ENCODE results near the gene DENND2A. TPM values are rescaled to one million over a fixed set of nuclear protein-coding genes. Genes with fewer than 3 reads are reported as not detected.

DENND2A gene
- total RNA-seq, 1 experiment from 2014 or later, result 7.3 TPM

DNA sequence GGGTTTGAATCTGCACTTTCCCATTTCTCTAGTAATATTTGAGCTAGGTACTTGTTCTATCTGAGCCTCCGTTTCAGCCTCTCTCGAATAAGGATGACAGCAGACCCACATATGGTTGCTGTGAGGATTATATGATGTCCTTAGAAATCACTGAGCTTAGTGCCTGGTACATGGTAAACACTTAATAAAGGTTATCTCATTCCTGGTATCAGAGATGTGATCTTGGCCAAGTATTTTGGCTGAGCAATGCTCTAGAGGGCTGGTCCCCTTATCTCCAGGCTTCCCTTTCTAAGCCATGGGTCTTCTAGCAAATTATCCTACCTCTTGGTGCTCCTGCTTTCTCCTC lies 160.9 kb downstream of the DENND2A start:
- Histone ChIP-seq H3K79me2 (ENCODE audit: insufficient read depth, low read length) (peaks cover 31% of the 10 kb centered on the region), H2BK15ac (ENCODE audit: low read depth, low read length) (no peak overlapping the region), H3K4me1 (ENCODE audit: insufficient read depth, low read length) (peaks cover 7% of the 10 kb centered on the region), H2BK120ac (ENCODE audit: low read depth, low read length, poor library complexity, severe bottlenecking) (no peak overlapping the region), H3K9ac (ENCODE audit: extremely low read depth, insufficient read length, low read length) (no peak overlapping the region), H2BK20ac (ENCODE audit: low read depth, low read length, poor library complexity, severe bottlenecking) (no peak overlapping the region), H4K91ac (ENCODE audit: insufficient read length, low read depth, low read length) (no peak overlapping the region), H3K14ac (ENCODE audit: insufficient read depth, low read length) (no peak overlapping the region), H3K9me3 (ENCODE audit: control insufficient read depth, low read depth, low read length) (no peaks in the 10 kb centered on the region), H3K79me1 (ENCODE audit: insufficient read depth, low read depth, low read length, poor library complexity, severe bottlenecking) (no peaks in the 10 kb centered on the region), H3K27ac (ENCODE audit: insufficient read length, low read depth, low read length) (peak overlapping the region; percentile 24), H2BK5ac (ENCODE audit: insufficient read length, low read length) (no peak overlapping the region), H3T11ph (ENCODE audit: low read length) (no peak overlapping the region), H3K18ac (ENCODE audit: insufficient read length, low read depth, low read length) (no peak overlapping the region), H4K5ac (ENCODE audit: insufficient read length, low read depth, low read length) (no peak overlapping the region), H3K4ac (ENCODE audit: low read depth, low read length) (no peak overlapping the region), H2BK12ac (ENCODE audit: insufficient read length, low read depth, low read length) (no peak overlapping the region), H3K4me2 (ENCODE audit: insufficient read depth, insufficient read length, low read length) (peak overlapping the region; percentile 80), H3K56ac (ENCODE audit: insufficient read length, low read depth, low read length) (no peak overlapping the region), H3K27me3 (ENCODE audit: insufficient read depth, low read length) (no peaks in the 10 kb centered on the region), H3K23me2 (ENCODE audit: insufficient read length, low read depth, low read length, poor library complexity, severe bottlenecking) (no peaks in the 10 kb centered on the region), H4K20me1 (ENCODE audit: control insufficient read depth, insufficient read depth, insufficient read length) (no peaks in the 10 kb centered on the region), H3K23ac (ENCODE audit: insufficient read length, low read depth, low read length) (no peak overlapping the region), H2AK5ac (ENCODE audit: insufficient read length, low read length) (no peak overlapping the region), H4K8ac (replicated peaks; ENCODE audit: insufficient read length, low read depth, low read length) (no peak overlapping the region), H2AFZ (ENCODE audit: low read length) (peak overlapping the region; percentile 83)
- Mint-ChIP-seq H3K36me3 (ENCODE audit: insufficient read depth in 1 of 3, low read depth in 3 of 3) (no peaks in the 10 kb centered on the region; a peak in 1 of 7 replicates), H3K9me3 (peaks cover 0 to 3% of the 10 kb centered on the region in 2 experiments; a peak in 1 of 5 replicates), H3K27me3 (ENCODE audit: low read depth) (no peaks in the 10 kb centered on the region), H3K4me1 (peaks cover 35 to 51% of the 10 kb centered on the region in 2 experiments), H3K4me3 (peak overlapping the region; percentile 84 to 90), H3K27ac (peak overlapping the region in 1 of 3 experiments; percentile 98; a peak in 2 of 7 replicates)
- WGBS (ENCODE audit: extremely low coverage, insufficient read length, low lambda C conversion rate), result no CpG with 5 or more reads among the region's 2 CpGs
- DNase-seq, result no peak
- TF ChIP-seq, protein P1, sequence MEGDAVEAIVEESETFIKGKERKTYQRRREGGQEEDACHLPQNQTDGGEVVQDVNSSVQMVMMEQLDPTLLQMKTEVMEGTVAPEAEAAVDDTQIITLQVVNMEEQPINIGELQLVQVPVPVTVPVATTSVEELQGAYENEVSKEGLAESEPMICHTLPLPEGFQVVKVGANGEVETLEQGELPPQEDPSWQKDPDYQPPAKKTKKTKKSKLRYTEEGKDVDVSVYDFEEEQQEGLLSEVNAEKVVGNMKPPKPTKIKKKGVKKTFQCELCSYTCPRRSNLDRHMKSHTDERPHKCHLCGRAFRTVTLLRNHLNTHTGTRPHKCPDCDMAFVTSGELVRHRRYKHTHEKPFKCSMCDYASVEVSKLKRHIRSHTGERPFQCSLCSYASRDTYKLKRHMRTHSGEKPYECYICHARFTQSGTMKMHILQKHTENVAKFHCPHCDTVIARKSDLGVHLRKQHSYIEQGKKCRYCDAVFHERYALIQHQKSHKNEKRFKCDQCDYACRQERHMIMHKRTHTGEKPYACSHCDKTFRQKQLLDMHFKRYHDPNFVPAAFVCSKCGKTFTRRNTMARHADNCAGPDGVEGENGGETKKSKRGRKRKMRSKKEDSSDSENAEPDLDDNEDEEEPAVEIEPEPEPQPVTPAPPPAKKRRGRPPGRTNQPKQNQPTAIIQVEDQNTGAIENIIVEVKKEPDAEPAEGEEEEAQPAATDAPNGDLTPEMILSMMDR (conservative IDR thresholded peaks at IDR 0.05), result no peak
